Measurements from ENCODE around the gene HES4.
"Not testable (repeated sequence)": the region's sequence is repeated elsewhere in the genome, so short reads cannot be mapped to it uniquely, and the experiment has no call there.

Gene HES4

DNA sequence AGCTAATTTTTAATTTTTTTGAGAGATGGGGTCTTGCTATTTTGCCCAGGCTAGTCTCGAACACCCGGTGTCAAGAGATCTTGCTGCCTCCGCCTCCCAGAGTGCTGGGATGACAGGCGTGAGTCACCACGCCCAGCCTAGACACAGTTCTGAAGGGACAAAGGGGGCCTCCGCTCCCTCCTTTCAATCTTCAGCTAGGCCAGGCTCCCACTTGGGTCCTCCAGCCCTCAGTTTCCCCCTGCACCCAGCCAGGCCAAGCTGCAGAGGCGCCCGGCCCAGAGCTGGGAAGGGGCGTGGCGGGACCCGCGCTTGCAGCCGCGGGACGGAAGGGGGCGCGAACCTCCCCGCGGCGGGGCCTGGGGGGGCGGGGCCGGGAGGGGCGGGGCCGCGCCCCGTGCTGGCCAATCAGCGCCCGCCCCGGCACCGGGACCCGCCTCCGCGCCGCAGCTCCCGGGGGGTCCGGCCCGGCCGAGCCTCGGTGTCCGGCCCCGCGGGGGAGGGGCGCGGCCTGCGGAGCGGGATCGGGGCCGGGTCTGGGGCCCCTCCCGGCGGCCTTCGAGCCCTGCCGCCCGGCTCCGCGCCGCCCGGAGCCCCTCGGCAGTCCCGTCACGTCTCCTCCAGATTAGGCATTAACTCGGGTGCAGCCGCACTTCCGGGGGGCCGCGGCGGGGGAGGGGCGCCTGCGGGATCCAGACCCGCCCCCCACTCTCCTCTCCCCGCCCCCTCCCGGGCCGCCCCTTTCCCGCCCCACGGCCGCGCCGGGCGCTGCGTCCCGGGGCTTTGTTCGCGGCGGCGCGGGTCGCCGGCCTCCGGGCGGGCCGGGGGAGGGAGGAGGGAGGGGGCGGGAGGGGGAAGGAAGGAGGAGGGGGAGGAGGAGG is 19.5 kb upstream of the HES4 start:
- Histone ChIP-seq H3K4me1 (ENCODE audit: control insufficient read depth in 1 of 2, insufficient read depth in 2 of 2, low read length in 2 of 2) (peaks cover 9 to 10% of the 10 kb centered on the region in 2 donors), H3K27me3 (ENCODE audit: control insufficient read depth in 1 of 2, insufficient read depth in 2 of 2, low read length in 2 of 2) (peaks cover 0 to 4% of the 10 kb centered on the region in 2 donors), H3K27ac (ENCODE audit: low read depth, low read length) (peak overlapping the region; percentile 56), H3K9ac (ENCODE audit: low read depth in 1 of 2, low read length in 2 of 2) (no peak overlapping the region), H3K36me3 (ENCODE audit: control insufficient read depth in 1 of 2, insufficient read depth in 2 of 2, low read length in 2 of 2) (no peaks in the 10 kb centered on the region), H3K9me3 (ENCODE audit: control insufficient read depth in 1 of 2, low read length in 2 of 2) (no peaks in the 10 kb centered on the region), H3K4me3 (ENCODE audit: low read depth in 1 of 2, low read length in 2 of 2) (peak overlapping the region; percentile 22 to 54)

DNA sequence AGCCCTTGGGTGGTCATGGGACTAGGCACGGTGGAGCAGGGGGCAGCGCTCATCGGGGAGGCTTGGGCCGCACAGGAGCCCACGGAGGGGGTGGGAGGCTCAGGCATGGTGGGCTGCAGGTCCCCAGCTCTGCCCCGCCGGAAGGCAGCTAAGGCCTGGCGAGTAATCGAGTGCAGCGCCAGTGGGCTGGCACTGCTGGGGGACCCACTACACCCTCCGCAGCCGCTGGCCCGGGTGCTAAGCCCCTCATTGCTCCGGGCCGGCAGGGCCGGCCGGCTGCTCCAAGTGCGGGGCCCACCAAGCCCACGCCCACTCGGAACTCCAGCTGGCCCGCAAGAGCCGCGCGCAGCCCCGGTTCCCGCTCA is 18.4 kb upstream of the HES4 start:
- peaks cover 15 to 19% of the 10 kb centered on the region in 2 donors for H3K4me1 ChIP-seq (ENCODE audit: control insufficient read depth in 1 of 2, insufficient read depth in 2 of 2, low read length in 2 of 2)
- not testable (repeated sequence) for H3K9ac ChIP-seq (ENCODE audit: low read depth in 1 of 2, low read length in 2 of 2); H3K9me3 ChIP-seq (ENCODE audit: control insufficient read depth in 1 of 2, low read length in 2 of 2); H3K36me3 ChIP-seq (ENCODE audit: control insufficient read depth in 1 of 2, insufficient read depth in 2 of 2, low read length in 2 of 2); H3K4me3 ChIP-seq (ENCODE audit: low read depth in 1 of 2, low read length in 2 of 2); H3K27ac ChIP-seq (ENCODE audit: low read depth, low read length); H3K27me3 ChIP-seq (ENCODE audit: control insufficient read depth in 1 of 2, insufficient read depth in 2 of 2, low read length in 2 of 2)

DNA sequence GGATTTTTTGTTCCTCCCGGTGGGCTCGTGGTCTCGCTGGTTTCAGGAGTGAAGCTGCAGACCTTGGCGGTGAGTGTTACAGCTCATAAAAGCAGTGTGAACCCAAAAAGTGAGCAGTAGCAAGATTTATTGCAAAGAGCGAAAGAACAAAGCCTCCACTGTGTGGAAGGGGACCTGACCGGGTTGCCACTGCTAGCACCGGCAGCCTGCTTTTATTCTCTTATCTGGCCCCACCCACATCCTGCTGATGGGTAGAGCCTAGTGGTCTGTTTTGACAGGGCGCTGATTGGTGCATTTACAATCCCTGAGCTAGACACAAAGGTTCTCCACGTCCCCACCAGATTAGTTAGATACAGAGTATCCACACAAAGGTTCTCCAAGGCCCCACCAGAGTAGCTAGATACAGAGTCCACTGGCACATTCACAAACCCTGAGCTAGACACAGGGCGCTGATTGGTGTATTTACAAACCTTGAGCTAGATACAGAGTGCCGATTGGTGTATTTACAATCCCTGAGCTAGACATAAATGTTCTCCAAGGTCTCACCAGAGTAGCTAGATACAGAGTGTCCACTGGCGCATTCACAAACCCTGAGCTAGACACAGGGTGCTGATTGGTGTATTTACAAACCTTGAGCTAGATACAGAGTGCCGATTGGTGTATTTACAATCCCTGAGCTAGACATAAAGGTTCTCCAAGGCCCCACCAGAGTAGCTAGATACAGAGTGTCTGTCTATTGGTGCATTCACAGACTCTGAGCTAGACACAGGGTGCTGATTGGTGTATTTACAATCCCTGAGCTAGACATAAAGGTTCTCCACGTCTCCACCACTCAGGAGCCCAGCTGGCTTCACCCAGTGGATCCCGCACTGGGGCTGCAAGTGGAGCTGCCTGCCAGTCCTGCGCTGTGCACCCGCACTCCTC is 17.8 kb upstream of the HES4 start:
- H3K9ac ChIP-seq (ENCODE audit: low read depth in 1 of 2, low read length in 2 of 2); H3K36me3 ChIP-seq (ENCODE audit: control insufficient read depth in 1 of 2, insufficient read depth in 2 of 2, low read length in 2 of 2); H3K27me3 ChIP-seq (ENCODE audit: control insufficient read depth in 1 of 2, insufficient read depth in 2 of 2, low read length in 2 of 2); H3K9me3 ChIP-seq (ENCODE audit: control insufficient read depth in 1 of 2, low read length in 2 of 2); H3K27ac ChIP-seq (ENCODE audit: low read depth, low read length); H3K4me3 ChIP-seq (ENCODE audit: low read depth in 1 of 2, low read length in 2 of 2): not testable (repeated sequence)
- H3K4me1 ChIP-seq (ENCODE audit: control insufficient read depth in 1 of 2, insufficient read depth in 2 of 2, low read length in 2 of 2), result peaks cover 15 to 19% of the 10 kb centered on the region in 2 donors

DNA sequence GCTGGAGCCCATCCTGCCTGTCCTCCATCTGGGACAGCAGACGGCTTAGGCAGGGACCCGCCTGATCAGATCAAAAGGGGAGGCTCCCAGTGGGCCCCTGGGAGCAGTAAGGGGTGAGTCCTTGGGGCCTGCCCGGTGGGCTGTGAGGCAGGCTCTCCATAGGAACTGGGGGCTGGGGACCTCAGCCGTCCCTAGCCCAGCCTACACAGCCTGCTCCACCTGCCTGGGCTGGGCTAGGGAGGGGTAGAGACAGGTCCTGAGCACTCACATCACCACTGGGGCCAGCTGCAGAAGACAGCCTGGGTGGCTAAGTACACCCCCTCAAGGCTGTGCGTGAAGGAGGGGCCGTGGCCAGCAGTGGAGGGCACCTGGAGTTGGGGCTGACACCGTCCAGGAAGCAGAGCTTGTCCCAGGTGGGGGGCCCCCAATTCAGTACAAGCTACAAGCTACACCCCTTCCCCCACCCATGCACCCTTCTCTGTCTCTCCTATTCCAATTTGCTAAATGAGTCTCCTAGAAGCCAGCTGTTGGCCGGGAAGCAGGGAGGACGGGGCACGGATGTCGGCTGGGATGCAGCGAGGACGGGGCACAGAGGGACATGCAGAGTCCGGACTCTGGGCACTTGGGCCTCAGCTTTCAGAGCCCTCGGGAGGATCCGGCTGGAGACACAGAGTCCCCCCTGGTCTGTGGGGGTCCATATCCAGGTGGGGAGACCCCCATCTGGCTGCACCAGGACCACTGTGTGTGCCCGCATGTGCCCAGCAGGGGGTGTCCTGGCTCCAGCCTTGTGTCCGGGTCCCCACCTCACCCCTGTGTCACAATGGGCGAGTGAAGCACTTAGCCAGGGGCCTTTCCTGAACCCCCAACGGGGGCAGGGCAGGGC is 15.1 kb upstream of the HES4 start:
- Histone ChIP-seq H3K36me3 (ENCODE audit: control insufficient read depth in 1 of 2, insufficient read depth in 2 of 2, low read length in 2 of 2) (no peaks in the 10 kb centered on the region), H3K4me1 (ENCODE audit: control insufficient read depth in 1 of 2, insufficient read depth in 2 of 2, low read length in 2 of 2) (peaks cover 6 to 13% of the 10 kb centered on the region in 2 donors), H3K27ac (ENCODE audit: low read depth, low read length) (no peak overlapping the region), H3K27me3 (ENCODE audit: control insufficient read depth in 1 of 2, insufficient read depth in 2 of 2, low read length in 2 of 2) (no peaks in the 10 kb centered on the region), H3K4me3 (ENCODE audit: low read depth in 1 of 2, low read length in 2 of 2) (no peak overlapping the region), H3K9me3 (ENCODE audit: control insufficient read depth in 1 of 2, low read length in 2 of 2) (no peaks in the 10 kb centered on the region), H3K9ac (ENCODE audit: low read depth in 1 of 2, low read length in 2 of 2) (peak overlapping the region in 1 of 2 donors; percentile 90)

DNA sequence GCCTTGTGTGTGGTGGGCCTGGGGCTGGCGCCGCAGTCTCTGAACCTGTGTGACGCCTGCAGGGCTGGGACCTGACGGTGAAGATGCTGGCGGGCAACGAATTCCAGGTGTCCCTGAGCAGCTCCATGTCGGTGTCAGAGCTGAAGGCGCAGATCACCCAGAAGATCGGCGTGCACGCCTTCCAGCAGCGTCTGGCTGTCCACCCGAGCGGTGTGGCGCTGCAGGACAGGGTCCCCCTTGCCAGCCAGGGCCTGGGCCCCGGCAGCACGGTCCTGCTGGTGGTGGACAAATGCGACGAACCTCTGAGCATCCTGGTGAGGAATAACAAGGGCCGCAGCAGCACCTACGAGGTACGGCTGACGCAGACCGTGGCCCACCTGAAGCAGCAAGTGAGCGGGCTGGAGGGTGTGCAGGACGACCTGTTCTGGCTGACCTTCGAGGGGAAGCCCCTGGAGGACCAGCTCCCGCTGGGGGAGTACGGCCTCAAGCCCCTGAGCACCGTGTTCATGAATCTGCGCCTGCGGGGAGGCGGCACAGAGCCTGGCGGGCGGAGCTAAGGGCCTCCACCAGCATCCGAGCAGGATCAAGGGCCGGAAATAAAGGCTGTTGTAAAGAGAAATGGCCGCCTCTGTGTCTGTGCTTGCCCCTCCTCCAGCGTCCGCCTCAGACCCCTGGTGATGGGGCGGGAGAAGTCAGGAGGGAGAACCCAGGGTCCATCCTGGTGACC is 14.2 kb upstream of the HES4 start:
- no peaks in the 10 kb centered on the region for H3K27me3 ChIP-seq (ENCODE audit: control insufficient read depth in 1 of 2, insufficient read depth in 2 of 2, low read length in 2 of 2)
- H3K9me3 ChIP-seq (ENCODE audit: control insufficient read depth in 1 of 2, low read length in 2 of 2), result no peaks in the 10 kb centered on the region
- peak overlapping the region; percentile 90 to 93 for H3K9ac ChIP-seq (ENCODE audit: low read depth in 1 of 2, low read length in 2 of 2)
- H3K36me3 ChIP-seq (ENCODE audit: control insufficient read depth in 1 of 2, insufficient read depth in 2 of 2, low read length in 2 of 2), result no peaks in the 10 kb centered on the region
- peak overlapping the region; percentile 65 to 77 for H3K4me3 ChIP-seq (ENCODE audit: low read depth in 1 of 2, low read length in 2 of 2)
- H3K4me1 ChIP-seq (ENCODE audit: control insufficient read depth in 1 of 2, insufficient read depth in 2 of 2, low read length in 2 of 2), result peaks cover 6 to 13% of the 10 kb centered on the region in 2 donors
- H3K27ac ChIP-seq (ENCODE audit: low read depth, low read length), result peak overlapping the region; percentile 86

DNA sequence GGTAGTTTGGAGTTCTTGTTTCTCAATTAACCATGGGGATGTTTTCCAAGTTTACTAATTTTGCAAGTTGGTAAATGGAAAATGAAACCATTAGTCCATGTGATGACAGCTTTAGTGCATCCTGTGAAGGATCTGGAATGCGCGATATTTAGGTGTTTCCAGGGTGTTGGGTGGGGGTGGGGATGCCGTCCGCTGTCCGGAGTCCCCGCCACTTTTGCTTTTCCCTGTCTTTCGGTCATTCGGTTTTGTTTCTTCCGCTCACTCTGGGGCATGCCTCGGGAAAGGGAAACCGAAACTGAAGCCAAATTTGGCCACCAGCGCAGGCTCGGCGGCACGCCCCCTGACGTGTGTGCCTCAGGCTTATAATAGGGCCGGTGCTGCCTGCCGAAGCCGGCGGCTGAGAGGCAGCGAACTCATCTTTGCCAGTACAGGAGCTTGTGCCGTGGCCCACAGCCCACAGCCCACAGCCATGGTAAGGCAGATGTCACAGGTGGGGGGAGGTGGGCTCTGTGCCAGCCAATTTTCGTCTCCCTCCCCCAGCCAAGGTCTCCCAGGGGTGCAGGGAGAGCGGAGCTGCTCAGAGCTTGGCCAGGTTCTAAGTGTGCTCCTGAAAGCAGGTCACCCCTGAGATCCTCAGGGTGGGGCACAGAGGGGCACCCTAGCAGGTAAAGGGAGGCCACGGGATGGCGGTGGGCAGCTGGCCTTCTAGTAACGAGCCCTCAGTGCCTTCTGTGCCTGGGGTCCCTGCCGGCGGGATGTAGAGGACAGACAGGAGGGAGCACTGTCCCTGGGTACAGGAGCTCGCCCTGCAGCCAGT is 13.4 kb upstream of the HES4 start, which contains the start of gene ISG15:
Gene ISG15 (plus strand): TSS at position 393 of the 817 bp plus-strand sequence. CDS start 77 bp downstream, at position 470.
- peaks cover 6 to 13% of the 10 kb centered on the region in 2 donors for H3K4me1 ChIP-seq (ENCODE audit: control insufficient read depth in 1 of 2, insufficient read depth in 2 of 2, low read length in 2 of 2)
- H3K36me3 ChIP-seq (ENCODE audit: control insufficient read depth in 1 of 2, insufficient read depth in 2 of 2, low read length in 2 of 2), result no peaks in the 10 kb centered on the region
- peak within 1 kb of the TSS; percentile 86 for H3K27ac ChIP-seq (ENCODE audit: low read depth, low read length)
- H3K4me3 ChIP-seq (ENCODE audit: low read depth in 1 of 2, low read length in 2 of 2), result peak within 1 kb of the TSS; percentile 65 to 77
- no peaks in the 10 kb centered on the region for H3K27me3 ChIP-seq (ENCODE audit: control insufficient read depth in 1 of 2, insufficient read depth in 2 of 2, low read length in 2 of 2)
- peak within 1 kb of the TSS; percentile 90 to 93 for H3K9ac ChIP-seq (ENCODE audit: low read depth in 1 of 2, low read length in 2 of 2)
- H3K9me3 ChIP-seq (ENCODE audit: control insufficient read depth in 1 of 2, low read length in 2 of 2), result no peaks in the 10 kb centered on the region

DNA sequence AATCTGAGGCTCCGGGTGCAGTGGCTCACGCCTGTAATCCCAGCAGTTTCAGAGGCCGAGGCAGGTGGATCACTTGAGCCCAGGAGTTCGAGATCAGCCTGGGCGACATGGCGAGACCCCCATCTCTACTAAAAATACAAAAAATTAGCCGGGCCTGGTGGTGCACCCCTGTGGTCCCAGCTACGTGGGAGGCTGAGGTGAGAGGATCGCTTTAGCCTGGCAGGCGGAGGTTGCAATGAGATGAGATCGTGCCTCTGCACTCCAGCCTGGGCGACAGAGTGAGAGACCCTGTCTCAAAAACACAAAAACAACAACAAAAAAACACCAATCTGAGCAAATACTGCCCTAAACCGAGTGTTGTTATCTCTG is 12.8 kb upstream of the HES4 start:
- H3K4me3 ChIP-seq (ENCODE audit: low read depth in 1 of 2, low read length in 2 of 2), result peak overlapping the region; percentile 65 to 77
- peak overlapping the region; percentile 90 to 93 for H3K9ac ChIP-seq (ENCODE audit: low read depth in 1 of 2, low read length in 2 of 2)
- H3K27ac ChIP-seq (ENCODE audit: low read depth, low read length), result peak overlapping the region; percentile 60
- H3K9me3 ChIP-seq (ENCODE audit: control insufficient read depth in 1 of 2, low read length in 2 of 2); H3K36me3 ChIP-seq (ENCODE audit: control insufficient read depth in 1 of 2, insufficient read depth in 2 of 2, low read length in 2 of 2); H3K27me3 ChIP-seq (ENCODE audit: control insufficient read depth in 1 of 2, insufficient read depth in 2 of 2, low read length in 2 of 2): not testable (repeated sequence)
- peaks cover 6 to 13% of the 10 kb centered on the region in 2 donors for H3K4me1 ChIP-seq (ENCODE audit: control insufficient read depth in 1 of 2, insufficient read depth in 2 of 2, low read length in 2 of 2)

DNA sequence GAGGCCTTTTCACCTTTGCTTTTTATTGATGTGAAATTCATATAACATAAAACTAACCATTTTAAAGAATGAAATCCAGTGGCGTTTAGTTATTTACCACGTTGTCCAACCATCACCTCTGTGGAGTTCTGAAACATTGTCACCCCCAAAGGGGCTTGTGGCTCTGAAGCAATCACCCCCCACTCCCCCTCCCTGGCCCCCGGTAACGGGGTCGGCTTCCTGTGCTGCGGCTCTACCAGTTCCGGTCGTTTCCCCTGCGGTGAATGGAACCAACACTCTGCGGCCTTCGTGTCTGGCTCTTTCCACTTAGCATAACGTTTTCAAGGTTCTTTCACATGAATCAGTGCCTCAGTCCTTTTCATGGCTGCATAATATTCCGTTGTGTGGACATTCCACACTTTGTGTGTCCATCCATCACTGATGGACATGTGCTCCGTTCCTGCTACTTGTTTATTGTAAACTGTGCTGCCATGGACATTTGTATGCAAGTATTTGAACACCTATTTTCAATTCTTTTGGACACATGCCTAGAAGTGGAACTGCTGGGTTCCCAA is 11.6 kb upstream of the HES4 start:
- no peak overlapping the region for H3K9ac ChIP-seq (ENCODE audit: low read depth in 1 of 2, low read length in 2 of 2)
- H3K27ac ChIP-seq (ENCODE audit: low read depth, low read length), result no peak overlapping the region
- H3K4me1 ChIP-seq (ENCODE audit: control insufficient read depth in 1 of 2, insufficient read depth in 2 of 2, low read length in 2 of 2), result peaks cover 6 to 18% of the 10 kb centered on the region in 2 donors
- H3K36me3 ChIP-seq (ENCODE audit: control insufficient read depth in 1 of 2, insufficient read depth in 2 of 2, low read length in 2 of 2), result no peaks in the 10 kb centered on the region
- no peaks in the 10 kb centered on the region for H3K9me3 ChIP-seq (ENCODE audit: control insufficient read depth in 1 of 2, low read length in 2 of 2)
- no peak overlapping the region for H3K4me3 ChIP-seq (ENCODE audit: low read depth in 1 of 2, low read length in 2 of 2)
- peaks cover 0 to 5% of the 10 kb centered on the region in 2 donors for H3K27me3 ChIP-seq (ENCODE audit: control insufficient read depth in 1 of 2, insufficient read depth in 2 of 2, low read length in 2 of 2)

Data from duodenal mucosa (tissue), 2 donors.